Activated naive CD4-positive, alpha-beta T cell treated with anti-CD3 and anti-CD28 coated beads, Interleukin-2, amount 50 U/mL, for 72 hours (primary cell): ENCODE results near the gene FBLIM1. TPM values are rescaled to one million over a fixed set of nuclear protein-coding genes. Genes with fewer than 3 reads are reported as not detected.

ENCODE experiments used
- ATAC-seq, 2 donors: fragments of 150-1000 bp; cut with Tn5 transposase; 2 replicates each; pipeline ENCODE4 v1.10.0; 2021; ENCODE audit warnings: mild to moderate bottlenecking in 2 of 2, moderate library complexity in 2 of 2
- DNase-seq, 2 donors: peaks; one replicate each; pipeline ENCODE4 v3.0.0; 2021 to 2022; ENCODE audit warnings: low spot score in 2 of 2
- H3K27ac Mint-ChIP-seq, 2 donors: one replicate each; pipeline ENCODE4 v1.8.0; 2022; ENCODE audit warnings: mild to moderate bottlenecking in 2 of 2, mixed read lengths in 2 of 2
- H3K36me3 Mint-ChIP-seq, 2 donors: one replicate each; pipeline ENCODE4 v1.8.0; 2022; ENCODE audit warnings: mixed read lengths in 2 of 2
- H3K9me3 Mint-ChIP-seq, 2 donors: one replicate each; pipeline ENCODE4 v1.8.0; 2022; ENCODE audit warnings: mixed read lengths in 2 of 2
- total RNA-seq, 2 donors: library from RNA; stranded (reverse); gene quantifications; one replicate each; pipeline ENCODE4 v1.2.3, GENCODE V29; 2022

Gene FBLIM1
- total RNA-seq, 2 donors from 2014 or later, result 0.21 TPM; not detected in 1

DNA sequence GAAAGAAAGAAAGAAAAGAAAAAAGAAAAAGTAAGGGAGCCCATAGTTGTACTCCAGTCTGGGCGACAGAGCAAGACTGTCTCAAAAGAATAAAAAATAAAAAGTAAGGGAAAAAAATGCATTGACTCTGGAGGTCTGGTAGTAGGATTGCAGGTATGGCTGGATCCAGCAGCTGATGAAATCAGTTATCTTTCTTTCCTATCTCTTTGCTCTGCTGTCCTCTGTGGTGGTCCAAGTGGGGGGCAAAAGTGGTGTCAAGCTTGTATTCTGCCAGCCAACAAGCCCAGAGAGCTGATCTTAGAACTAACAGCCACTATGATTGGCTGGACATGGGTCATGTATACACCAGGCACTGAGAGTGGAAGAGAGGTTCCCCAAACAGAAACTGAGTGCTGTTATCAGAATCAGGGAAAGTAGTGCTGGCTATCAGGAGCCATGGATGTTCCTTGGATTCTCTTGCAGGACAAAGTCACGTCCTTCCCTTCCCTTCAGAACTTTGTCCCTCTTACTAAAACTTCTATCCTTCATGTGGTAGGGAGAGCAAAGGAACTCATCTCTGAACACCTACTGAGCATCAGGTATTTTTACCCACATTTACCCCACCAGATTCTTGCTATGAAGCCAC lies 3.5 kb upstream of the FBLIM1 start:
- Mint-ChIP-seq H3K36me3 (no peaks in the 10 kb centered on the region), H3K9me3 (no peaks in the 10 kb centered on the region)
- ATAC-seq, result no peak

DNA sequence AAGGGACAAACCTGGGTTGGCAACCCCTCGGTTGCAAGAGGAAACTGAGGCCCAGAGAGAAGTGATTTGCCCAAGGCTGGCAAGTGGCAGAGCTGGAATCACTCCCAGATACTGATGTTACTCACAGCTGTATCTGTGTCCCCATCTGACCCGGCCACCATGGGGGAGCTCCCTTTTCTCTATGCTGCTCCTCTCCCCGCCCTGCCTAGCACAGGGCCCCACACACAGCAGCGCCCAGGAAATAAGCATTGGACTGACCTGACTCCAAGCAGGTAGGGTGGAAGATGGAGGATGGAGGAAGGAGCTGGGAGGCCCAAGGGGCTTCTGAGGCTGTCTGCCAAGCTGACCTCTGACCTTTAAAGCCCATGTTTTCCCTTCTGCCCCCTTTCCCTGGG lies 3.0 kb upstream of the FBLIM1 start:
- ATAC-seq (no peak), DNase-seq (no peak)
- H3K9me3 Mint-ChIP-seq, result no peaks in the 10 kb centered on the region
- no peak overlapping the region for H3K27ac Mint-ChIP-seq
- no peaks in the 10 kb centered on the region for H3K36me3 Mint-ChIP-seq

More for the DNA sequence above, 3.5 kb upstream of the FBLIM1 start:
- DNase-seq, result no peak
- no peak overlapping the region for H3K27ac Mint-ChIP-seq

DNA sequence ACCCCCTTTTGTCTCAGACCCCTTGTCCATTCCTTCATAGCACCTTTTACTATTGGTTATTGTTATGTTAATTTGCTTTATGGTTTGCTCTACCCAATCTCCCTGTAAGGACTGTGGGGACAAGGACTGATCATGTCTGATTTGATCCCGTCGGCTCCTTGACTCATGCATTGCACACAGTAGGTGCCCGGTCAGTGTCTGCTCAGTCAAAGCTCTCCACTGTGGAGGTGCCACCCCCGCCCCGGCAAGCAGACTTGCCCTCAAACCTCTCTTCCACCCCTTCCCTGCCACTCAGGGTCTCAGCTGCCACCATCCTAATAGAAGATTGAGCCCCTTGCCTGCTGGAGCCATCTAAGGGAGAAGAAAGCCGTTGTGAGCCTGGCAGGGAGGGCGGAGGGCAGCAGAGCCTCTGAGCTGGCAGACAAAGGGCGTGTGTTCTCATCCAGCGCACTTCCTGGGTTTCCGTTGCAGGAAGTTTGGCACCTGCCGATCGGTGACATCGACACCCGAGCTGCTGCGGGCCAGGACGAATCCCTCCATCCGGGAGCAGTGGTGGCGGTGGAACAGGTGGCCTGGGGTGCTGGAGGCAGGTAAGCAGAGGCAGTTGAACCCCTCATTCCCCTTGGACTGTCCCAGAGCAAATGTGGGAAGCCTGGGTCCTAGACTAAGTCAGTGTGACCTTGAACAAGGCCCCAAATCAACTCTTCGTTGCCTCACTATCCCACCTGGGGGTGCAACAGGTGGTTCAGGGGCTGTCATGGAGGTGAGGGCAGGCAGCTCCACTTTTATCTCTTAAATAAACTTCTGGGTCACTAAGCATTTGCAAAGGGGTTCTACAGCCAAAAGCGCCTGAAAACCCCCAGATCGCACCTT lies 2.2 kb upstream of the FBLIM1 start:
- ATAC-seq (peak in 1 of 2 donors; percentile 52), DNase-seq (no peak)
- H3K9me3 Mint-ChIP-seq, result no peaks in the 10 kb centered on the region
- H3K27ac Mint-ChIP-seq, result no peak overlapping the region
- no peaks in the 10 kb centered on the region for H3K36me3 Mint-ChIP-seq

DNA sequence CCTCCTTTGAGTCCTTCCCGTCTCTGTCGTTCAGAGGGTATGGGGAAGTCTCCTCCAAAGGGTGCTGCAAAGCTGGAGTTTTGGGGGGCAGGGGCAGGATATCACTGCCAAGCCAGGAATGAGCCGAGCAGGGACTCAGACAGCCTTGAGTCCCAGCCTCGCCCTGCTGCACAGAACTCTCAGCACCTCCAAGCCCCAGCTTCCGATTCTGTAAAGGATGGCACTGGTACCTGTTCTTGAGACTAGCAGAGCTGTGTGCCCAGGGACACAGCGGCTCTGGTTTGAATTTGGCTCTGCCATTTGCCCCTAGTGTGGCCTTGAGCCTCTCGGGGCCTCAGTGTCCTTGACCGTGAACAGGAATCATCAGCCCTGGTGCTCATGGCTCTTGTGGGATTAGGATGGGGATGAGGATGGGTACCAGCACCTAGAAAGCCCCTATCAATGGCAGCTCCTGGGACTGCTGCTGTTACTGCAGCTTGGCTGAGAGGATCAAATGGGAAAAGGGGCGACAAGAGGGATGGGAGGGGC lies 1.5 kb upstream of the FBLIM1 start:
- Mint-ChIP-seq H3K9me3 (no peaks in the 10 kb centered on the region), H3K36me3 (no peaks in the 10 kb centered on the region), H3K27ac (no peak overlapping the region)
- DNase-seq (no peak), ATAC-seq (no peak)

DNA sequence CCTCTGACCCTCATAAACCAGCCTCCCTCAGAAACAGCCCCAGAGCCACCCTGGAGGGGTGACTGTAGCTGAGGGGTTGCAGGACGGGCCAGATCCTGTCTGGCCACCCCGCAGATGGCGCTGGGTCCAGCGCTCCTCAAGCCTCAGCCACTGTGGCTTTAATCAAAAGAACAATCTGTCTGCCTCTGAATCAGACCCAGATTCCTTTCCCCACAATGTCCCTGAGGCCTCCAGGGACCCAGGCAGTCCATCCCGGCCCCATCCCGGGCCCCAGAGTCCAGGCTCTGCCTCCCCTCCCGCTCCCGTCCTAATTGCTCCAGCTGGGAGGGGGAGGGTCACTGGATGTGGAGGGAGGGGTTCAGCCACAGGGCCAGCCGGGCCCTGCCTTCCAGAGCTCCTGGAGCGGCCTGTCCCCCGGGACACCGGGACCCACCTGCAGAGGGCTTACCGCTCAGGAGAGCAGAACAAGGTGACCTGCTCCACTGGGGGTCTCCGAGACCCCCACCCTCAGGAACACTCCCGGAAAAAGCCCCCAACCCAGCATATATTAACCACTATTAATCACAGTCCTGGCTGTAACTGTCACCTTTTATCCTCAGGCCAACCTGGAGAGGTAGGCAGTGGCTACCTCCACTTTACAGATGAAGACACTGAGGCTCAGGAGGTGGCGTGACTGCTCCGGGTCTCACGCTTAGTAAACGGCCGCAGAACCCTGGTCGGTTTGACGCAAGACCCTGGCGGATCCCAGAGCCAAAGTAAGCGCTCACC lies 836 bp upstream of the FBLIM1 start:
- H3K36me3 Mint-ChIP-seq, result no peaks in the 10 kb centered on the region
- DNase-seq (no peak), ATAC-seq (no peak)
- no peak overlapping the region for H3K27ac Mint-ChIP-seq
- H3K9me3 Mint-ChIP-seq, result no peaks in the 10 kb centered on the region

DNA sequence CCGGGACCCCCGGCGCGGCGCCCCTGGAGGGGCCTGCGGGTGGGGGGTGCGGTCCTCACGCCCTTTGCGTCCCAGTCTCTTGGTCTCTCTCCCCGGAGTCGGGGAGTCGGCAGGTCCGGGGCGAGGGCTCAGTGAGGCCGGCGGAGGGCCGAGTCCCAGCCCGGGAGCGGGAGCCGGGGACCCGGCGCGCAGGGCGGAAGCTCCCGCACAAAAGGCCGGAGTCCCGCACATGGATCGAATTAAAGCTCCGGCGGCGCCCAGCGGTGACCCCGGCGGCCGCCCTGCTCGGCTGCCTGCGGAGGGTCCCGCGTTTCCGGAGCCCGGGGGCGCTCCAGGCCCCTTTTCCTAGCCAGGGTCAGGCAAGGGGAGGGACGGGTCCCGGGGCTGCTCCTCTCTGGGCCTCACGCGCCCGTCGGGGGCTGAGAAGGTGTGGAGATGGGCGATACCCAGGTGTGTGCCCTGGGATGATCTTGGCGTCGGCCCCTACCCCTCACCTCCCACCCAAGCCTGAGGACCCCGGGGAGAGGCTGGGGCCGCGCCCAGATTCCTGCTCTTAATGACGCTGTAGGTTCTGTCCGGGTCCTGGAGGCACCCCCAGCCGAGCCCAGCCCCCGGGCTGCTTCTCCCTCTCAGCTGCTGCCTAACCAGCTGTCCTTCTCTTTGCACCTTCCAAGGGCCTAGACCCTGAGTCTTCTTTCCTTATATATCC lies 512 bp downstream of the FBLIM1 start:
- Mint-ChIP-seq H3K36me3 (no peaks in the 10 kb centered on the region), H3K9me3 (no peaks in the 10 kb centered on the region), H3K27ac (no peak overlapping the region)
- ATAC-seq (peak in 1 of 2 donors; percentile 40), DNase-seq (no peak)

DNA sequence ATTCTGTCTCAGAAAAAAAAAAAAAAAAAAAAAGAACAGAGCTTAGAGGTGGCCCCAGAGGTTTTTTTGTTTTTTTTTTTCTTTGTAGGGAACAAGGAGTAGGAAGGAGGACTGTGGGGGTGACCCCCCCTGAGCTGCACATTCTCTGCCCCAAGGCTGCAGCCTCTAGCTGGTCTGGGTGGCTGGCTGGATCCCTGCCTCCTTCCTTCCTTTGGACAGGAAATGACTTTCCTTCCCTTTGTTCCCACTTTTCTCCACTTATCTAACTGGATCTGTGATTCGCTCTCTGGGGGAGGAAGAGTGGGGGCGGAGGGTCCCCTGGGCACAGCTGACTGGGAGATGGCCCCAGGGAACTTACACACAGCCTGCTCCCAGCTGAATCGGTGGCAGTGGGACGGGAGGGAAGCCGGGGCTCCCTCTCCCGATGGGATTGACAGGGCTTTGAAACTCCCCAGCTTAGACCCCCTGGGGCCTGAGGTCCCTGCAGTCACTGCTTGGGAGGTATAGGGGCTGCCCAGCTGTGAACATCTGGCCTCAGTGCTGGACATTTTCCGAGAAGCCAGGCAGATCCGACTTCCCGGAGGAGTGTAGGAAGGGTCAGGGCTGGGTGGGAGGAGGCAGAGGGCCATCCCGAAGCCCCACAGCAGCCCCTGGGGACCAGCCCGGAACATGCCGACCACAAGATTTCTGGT lies 2.1 kb downstream of the FBLIM1 start:
- DNase-seq (no peak), ATAC-seq (no peak)
- H3K36me3 Mint-ChIP-seq, result no peaks in the 10 kb centered on the region
- H3K27ac Mint-ChIP-seq, result no peak overlapping the region
- no peaks in the 10 kb centered on the region for H3K9me3 Mint-ChIP-seq

DNA sequence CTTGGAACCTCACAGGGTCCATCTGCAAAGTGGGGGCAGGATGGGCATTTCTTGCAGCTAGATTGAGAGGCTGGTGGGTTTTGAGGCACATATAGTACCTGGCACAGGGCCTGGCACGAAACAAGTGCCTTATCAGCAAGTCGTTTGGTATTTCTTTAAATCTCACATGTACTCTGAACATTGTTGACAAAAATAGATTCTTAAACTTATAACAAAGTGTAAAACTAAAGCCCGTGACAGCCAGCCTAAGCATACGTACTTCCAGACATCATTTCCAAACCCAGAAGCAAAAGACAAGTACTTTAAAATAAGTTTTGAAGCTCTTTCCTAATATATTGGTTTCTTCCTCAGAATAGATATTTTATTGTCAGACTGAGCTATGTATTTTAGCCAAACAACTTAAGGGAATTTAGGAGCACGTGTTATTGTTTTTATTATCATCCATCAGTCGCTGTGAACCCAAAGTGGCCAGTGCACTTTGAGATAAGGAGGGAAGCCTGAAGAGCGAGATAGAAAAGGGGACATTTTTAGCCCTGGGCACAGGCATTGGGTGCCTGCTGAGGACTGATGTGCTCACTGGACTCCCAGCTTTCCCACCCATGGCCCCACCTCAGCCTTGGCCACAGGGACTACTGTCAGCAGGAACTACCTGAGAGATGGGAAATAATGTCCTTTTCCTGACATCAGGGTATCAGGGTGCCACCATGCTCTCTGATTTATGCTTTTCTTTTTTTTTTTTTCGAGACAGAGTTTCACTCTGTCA lies 3.0 kb downstream of the FBLIM1 start:
- Mint-ChIP-seq H3K27ac (no peak overlapping the region), H3K36me3 (no peaks in the 10 kb centered on the region), H3K9me3 (no peaks in the 10 kb centered on the region)
- no peak for DNase-seq
- no peak for ATAC-seq

DNA sequence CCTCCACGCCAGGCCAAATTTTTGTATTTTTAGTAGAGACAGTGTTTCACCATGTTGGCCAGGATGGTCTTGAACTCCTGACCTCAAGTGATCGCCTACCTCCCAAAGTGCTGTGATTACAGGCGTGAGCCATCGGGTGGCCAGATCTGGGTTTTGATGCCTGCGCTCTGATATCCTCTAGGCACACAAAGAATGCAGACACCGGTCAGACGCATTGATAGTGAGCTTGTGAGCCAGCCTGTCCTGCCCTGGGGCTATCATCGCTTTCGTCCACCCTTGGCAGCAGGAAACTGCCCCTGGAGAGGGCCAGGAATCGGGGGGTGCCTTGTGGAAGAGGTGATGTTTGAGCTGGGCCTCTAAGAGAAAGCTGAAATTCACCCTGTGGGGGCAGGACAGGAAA lies 4.0 kb downstream of the FBLIM1 start:
- Mint-ChIP-seq H3K27ac (no peak overlapping the region), H3K36me3 (no peaks in the 10 kb centered on the region), H3K9me3 (no peaks in the 10 kb centered on the region)
- ATAC-seq, result no peak
- no peak for DNase-seq

DNA sequence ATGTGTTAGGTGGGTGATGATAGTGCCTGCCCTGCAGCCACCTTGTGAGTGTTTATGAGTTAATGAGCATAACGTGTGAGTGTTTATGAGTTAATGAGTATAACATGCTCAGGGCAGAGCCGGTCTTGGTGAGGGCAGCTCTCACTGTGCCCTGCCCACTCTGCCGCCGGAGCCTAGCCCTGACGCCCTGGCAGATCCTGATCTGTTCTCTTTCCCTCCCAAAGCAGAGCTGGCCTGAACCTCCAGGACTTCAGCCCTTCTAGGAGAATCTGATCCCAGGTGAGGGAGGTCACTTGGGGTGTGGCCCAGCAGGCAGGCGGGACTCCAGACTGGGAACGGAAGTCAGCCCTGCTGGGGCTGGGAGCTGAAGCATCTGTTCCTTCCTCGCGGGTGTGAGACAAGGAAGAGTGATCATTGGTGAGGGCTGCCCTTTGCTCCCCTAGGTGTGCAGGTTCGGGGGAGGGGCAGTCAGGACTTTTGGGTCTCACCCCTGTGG lies 5.7 kb downstream of the FBLIM1 start:
- H3K27ac Mint-ChIP-seq, result peak overlapping the region in 1 of 2 donors; percentile 82
- no peaks in the 10 kb centered on the region for H3K9me3 Mint-ChIP-seq
- no peaks in the 10 kb centered on the region for H3K36me3 Mint-ChIP-seq
- no peak for ATAC-seq
- no peak for DNase-seq

DNA sequence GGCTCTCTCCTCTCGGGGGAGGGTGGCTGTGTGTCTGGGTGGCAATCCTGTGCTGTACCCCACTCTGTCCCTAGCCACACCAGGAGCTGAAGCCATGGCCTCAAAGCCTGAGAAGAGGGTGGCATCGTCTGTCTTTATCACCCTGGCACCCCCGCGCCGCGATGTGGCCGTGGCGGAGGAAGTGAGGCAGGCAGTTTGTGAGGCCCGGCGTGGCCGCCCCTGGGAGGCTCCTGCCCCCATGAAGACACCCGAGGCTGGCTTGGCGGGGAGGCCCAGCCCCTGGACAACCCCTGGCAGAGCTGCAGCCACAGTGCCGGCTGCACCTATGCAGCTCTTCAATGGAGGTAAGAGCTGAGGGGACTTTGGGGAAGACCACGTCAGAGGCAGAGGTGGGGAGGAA lies 6.3 kb downstream of the FBLIM1 start:
- Mint-ChIP-seq H3K27ac (peak overlapping the region in 1 of 2 donors; percentile 82), H3K36me3 (no peaks in the 10 kb centered on the region), H3K9me3 (no peaks in the 10 kb centered on the region)
- no peak for ATAC-seq
- no peak for DNase-seq

DNA sequence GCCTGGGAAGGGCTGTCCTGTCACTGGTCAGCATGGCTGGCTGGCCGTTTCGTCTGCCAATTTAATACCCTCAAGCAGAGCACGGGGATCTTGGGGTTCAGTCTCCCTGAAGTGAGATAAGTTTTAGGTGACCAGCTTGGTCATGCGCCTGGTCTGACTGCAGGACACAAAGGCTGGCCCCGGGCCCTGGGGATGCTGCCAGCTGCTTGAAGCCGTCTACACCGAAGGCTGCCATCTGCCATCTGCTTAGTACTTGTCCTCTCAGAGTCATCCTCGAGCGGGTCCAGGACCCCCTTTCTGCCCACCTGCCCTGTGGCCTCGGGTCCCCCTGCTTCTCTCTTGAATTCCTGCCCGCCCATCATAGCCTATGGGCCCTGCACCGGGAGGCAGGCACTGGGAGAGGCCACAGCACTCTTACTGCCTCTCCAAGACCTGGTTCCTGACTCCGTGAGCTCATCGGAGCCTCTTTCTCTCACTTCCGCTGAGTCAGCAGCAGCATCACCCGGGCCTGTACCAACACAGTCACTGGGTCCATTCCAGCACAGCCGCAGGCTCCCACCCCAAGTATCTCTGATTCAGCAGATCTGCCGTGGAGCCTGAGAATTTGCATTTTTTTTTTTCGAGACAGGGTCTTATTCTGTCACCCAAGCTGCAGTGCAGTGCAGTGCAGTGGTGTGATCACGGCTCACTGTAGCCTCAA lies 7.0 kb downstream of the FBLIM1 start:
- Mint-ChIP-seq H3K9me3 (no peaks in the 10 kb centered on the region), H3K27ac (no peak overlapping the region), H3K36me3 (no peaks in the 10 kb centered on the region)
- DNase-seq (no peak), ATAC-seq (no peak)

DNA sequence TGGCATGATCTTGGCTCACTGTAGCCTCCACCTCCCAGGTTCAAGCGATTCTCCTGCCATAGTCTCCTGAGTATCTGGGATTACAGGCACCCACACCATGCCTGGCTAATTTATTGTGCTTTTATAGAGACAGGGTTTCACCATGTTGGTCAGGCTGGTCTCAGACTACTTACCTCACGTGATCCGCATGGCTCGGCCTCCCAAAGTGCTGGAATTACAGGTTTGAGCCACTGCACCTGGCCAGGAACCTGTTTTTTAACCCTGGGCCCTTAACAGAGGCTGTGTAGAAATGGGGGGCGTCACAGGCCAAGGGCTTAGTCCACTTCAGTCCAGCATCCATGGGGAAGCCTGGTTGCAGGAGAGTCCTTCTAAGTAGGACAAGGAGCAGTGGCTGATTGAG lies 9.3 kb downstream of the FBLIM1 start:
- no peaks in the 10 kb centered on the region for H3K9me3 Mint-ChIP-seq
- DNase-seq, result no peak

DNA sequence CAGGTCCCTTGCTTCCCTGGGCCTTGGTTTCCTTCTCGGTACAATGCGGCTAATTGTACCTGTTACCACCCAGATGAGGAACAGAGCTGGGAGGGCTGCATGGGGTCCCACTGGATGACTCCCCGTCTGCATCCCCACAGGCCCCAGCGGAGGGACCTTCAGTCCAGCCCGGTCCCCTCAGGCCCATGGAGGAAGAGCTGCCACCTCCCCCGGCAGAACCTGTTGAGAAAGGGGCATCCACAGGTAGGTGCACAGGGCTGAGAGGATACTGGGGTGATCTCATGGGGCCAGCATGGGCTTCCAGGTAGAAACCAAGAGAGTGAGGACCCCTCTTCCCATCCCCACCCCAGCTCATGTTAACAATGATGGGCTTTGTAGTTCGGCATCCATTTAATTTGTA lies 9.8 kb downstream of the FBLIM1 start:
- ATAC-seq (no peak), DNase-seq (no peak)
- Mint-ChIP-seq H3K27ac (no peak overlapping the region), H3K9me3 (no peaks in the 10 kb centered on the region), H3K36me3 (no peaks in the 10 kb centered on the region)

More for the DNA sequence above, 9.3 kb downstream of the FBLIM1 start:
- H3K27ac Mint-ChIP-seq, result no peak overlapping the region
- H3K36me3 Mint-ChIP-seq, result no peaks in the 10 kb centered on the region
- ATAC-seq, result no peak
